HG03378 (cell line): ENCODE data around the gene SPATA17.
"Not testable (repeated sequence)": the region's sequence is repeated elsewhere in the genome, so short reads cannot be mapped to it uniquely, and the experiment has no call there.

Experiments
- ATAC-seq: cut with Tn5 transposase; IDR thresholded peaks from one replicate; pipeline ENCODE4 v1.9.1; 2021; ENCODE audit warnings: mild to moderate bottlenecking, moderate library complexity; ENCODE audit not compliant: unreplicated experiment

SPATA17 gene

GRCh38 chr1:217630711-217631591, at the start of gene SPATA17, which contains the start of gene GPATCH2:
TSS of gene SPATA17 (plus strand) at chr1:217631344. CDS start at chr1:217631379, 35 bp downstream.
TSS of gene GPATCH2 (minus strand) at chr1:217631090. CDS start at chr1:217630971, 119 bp downstream.
- ATAC-seq, result peak; percentile 97

GRCh38 chr1:217584286-217584811, 46.8 kb upstream of the SPATA17 start:
- not testable (repeated sequence) for ATAC-seq

GRCh38 chr1:217585577-217585976, 45.6 kb upstream of the SPATA17 start:
- no peak for ATAC-seq

- no peak for ATAC-seq
These were observed 44.6 kb upstream of the SPATA17 start for GRCh38 chr1:217586586-217586985.

- no peak for ATAC-seq
These were observed 40.5 kb upstream of the SPATA17 start for GRCh38 chr1:217590598-217590997.

- no peak for ATAC-seq
These were observed 32.0 kb upstream of the SPATA17 start for GRCh38 chr1:217599154-217599553.

- ATAC-seq, result no peak
These were observed 28.8 kb upstream of the SPATA17 start for GRCh38 chr1:217602380-217602779.

- ATAC-seq, result no peak
These were observed 25.8 kb upstream of the SPATA17 start for GRCh38 chr1:217605390-217605789.

- ATAC-seq, result no peak
These were observed 16.9 kb upstream of the SPATA17 start for GRCh38 chr1:217614200-217614712.

GRCh38 chr1:217617126-217617525, 14.0 kb upstream of the SPATA17 start:
- ATAC-seq, result no peak

- peak; percentile 100 for ATAC-seq
These were observed 10.3 kb upstream of the SPATA17 start for GRCh38 chr1:217620814-217621213.

GRCh38 chr1:217622042-217622441, 9.1 kb upstream of the SPATA17 start:
- no peak for ATAC-seq

- no peak for ATAC-seq
These were observed 4.8 kb upstream of the SPATA17 start for GRCh38 chr1:217626321-217626720.

- ATAC-seq, result no peak
These were observed 3.7 kb upstream of the SPATA17 start for GRCh38 chr1:217627431-217627830.

GRCh38 chr1:217642455-217642854, 11.3 kb downstream of the SPATA17 start:
- no peak for ATAC-seq

GRCh38 chr1:217647791-217648190, 16.6 kb downstream of the SPATA17 start:
- ATAC-seq, result no peak

GRCh38 chr1:217650674-217651073, 19.5 kb downstream of the SPATA17 start:
- no peak for ATAC-seq

GRCh38 chr1:217660353-217661062, 29.4 kb downstream of the SPATA17 start:
- peak; percentile 67 for ATAC-seq

- no peak for ATAC-seq
These were observed 30.3 kb downstream of the SPATA17 start for GRCh38 chr1:217661407-217661806.

GRCh38 chr1:217668351-217668940, 37.3 kb downstream of the SPATA17 start:
- no peak for ATAC-seq

GRCh38 chr1:217673387-217673786, 42.2 kb downstream of the SPATA17 start:
- ATAC-seq, result no peak
